WTC11 (cell line): ENCODE data around the gene SPOUT1. TPM values are rescaled to one million over a fixed set of nuclear protein-coding genes. Genes with fewer than 3 reads are reported as not detected.
A peak's percentile ranks its signal among the peaks of the same experiment; 100 is the strongest.
"Not testable (repeated sequence)": the region's sequence is repeated elsewhere in the genome, so short reads cannot be mapped to it uniquely, and the experiment has no call there.

Experiments used
- ATAC-seq: fragments of 200-7000 bp; cut with Tn5 transposase; 2 replicates; pipeline ENCODE4 v1.10.0; 2021; ENCODE audit warnings: mild to moderate bottlenecking, moderate library complexity
- CTCF ChIA-PET: fragments of 300-600 bp; sonication (Branson Sonifier 250); formaldehyde crosslinking; loops from one replicate; lab custom pipeline; 2021; ENCODE audit warnings: antibody characterized with exemption; lab: Charles Lee
- POLR2A ChIA-PET: fragments of 350-600 bp; sonication (Branson Sonifier 250); formaldehyde crosslinking; loops from one replicate; lab custom pipeline; 2021; ENCODE audit warnings: antibody characterized with exemption; lab: Charles Lee
- DNase-seq: peaks from one replicate; pipeline ENCODE4 v3.0.0; 2021; ENCODE audit warnings: low spot score
- H3K27ac Mint-ChIP-seq: 2 replicates; pipeline ENCODE4 v1.8.0; 2021; ENCODE audit warnings: mixed read lengths
- H3K27me3 Mint-ChIP-seq: 2 replicates; pipeline ENCODE4 v1.8.0; 2021; ENCODE audit warnings: low read depth, mild to moderate bottlenecking, moderate library complexity, mixed read lengths
- H3K36me3 Mint-ChIP-seq: 2 replicates; pipeline ENCODE4 v1.8.0; 2021; ENCODE audit warnings: mixed read lengths
- H3K4me1 Mint-ChIP-seq: 2 replicates; pipeline ENCODE4 v1.8.0; 2022; ENCODE audit warnings: mixed read lengths
- H3K4me3 Mint-ChIP-seq: 2 replicates; pipeline ENCODE4 v1.8.0; 2021; ENCODE audit warnings: mild to moderate bottlenecking, moderate library complexity, mixed read lengths
- H3K9me3 Mint-ChIP-seq: 2 replicates; pipeline ENCODE4 v1.8.0; 2021; ENCODE audit warnings: mixed read lengths
- ATF1 ChIP-seq: sonication (generic); formaldehyde crosslinking; IDR thresholded peaks from 2 replicates; pipeline ENCODE4 v1.8.1; 2023; ENCODE audit warnings: mild to moderate bottlenecking, moderate library complexity, missing genetic modification reagents
- CTCF ChIP-seq: fragments of 200-600 bp; IDR thresholded peaks from 2 replicates; pipeline ENCODE4 v1.8.0; 2022; ENCODE audit warnings: antibody characterized with exemption
- E2F4 ChIP-seq: sonication (generic); formaldehyde crosslinking; IDR thresholded peaks from 2 replicates; pipeline ENCODE4 v1.8.1; 2022; ENCODE audit warnings: low read depth, mild to moderate bottlenecking, moderate library complexity, missing genetic modification reagents, borderline replicate concordance
- ESRRA ChIP-seq: sonication (generic); formaldehyde crosslinking; IDR thresholded peaks from 2 replicates; pipeline ENCODE4 v1.8.1; 2022; ENCODE audit warnings: mild to moderate bottlenecking, missing genetic modification reagents, borderline replicate concordance
- GABPB1 ChIP-seq: sonication (generic); formaldehyde crosslinking; IDR thresholded peaks from 2 replicates; pipeline ENCODE4 v1.8.1; 2023; ENCODE audit warnings: mild to moderate bottlenecking, missing genetic modification reagents
- JAZF1 ChIP-seq: fragments of 250-450 bp; sonication (Bioruptor Pico); IDR thresholded peaks from 2 replicates; pipeline ENCODE4 v1.9.0; 2021; ENCODE audit warnings: moderate library complexity, mild to moderate bottlenecking, inconsistent platforms
- KAT7 ChIP-seq: sonication (generic); formaldehyde crosslinking; IDR thresholded peaks from 2 replicates; pipeline ENCODE4 v1.8.1; 2023; ENCODE audit warnings: missing genetic modification reagents, mild to moderate bottlenecking, borderline replicate concordance
- MAX ChIP-seq: sonication (generic); formaldehyde crosslinking; IDR thresholded peaks from 2 replicates; pipeline ENCODE4 v1.8.0; 2022; ENCODE audit warnings: mild to moderate bottlenecking, missing genetic modification reagents
- MLX ChIP-seq: sonication (generic); formaldehyde crosslinking; IDR thresholded peaks from 2 replicates; pipeline ENCODE4 v1.8.1; 2023; ENCODE audit warnings: mild to moderate bottlenecking, missing genetic modification reagents, moderate library complexity
- NR2C2 ChIP-seq: sonication (generic); formaldehyde crosslinking; IDR thresholded peaks from 2 replicates; pipeline ENCODE4 v1.8.0; 2022; ENCODE audit warnings: mild to moderate bottlenecking, missing genetic modification reagents
- PRRX2 ChIP-seq: fragments of 250-450 bp; sonication (Bioruptor Pico); IDR thresholded peaks from 2 replicates; pipeline ENCODE4 v1.8.0; 2021; ENCODE audit warnings: mild to moderate bottlenecking
- SOX15 ChIP-seq: fragments of 250-450 bp; sonication (Bioruptor Pico); IDR thresholded peaks from 2 replicates; pipeline ENCODE4 v1.9.0; 2021; ENCODE audit warnings: mild to moderate bottlenecking
- TCF7 ChIP-seq: sonication (generic); formaldehyde crosslinking; IDR thresholded peaks from 2 replicates; pipeline ENCODE4 v1.8.0; 2022; ENCODE audit warnings: mild to moderate bottlenecking, low read depth, missing genetic modification reagents, moderate library complexity
- TEAD1 ChIP-seq: sonication (generic); formaldehyde crosslinking; IDR thresholded peaks from 2 replicates; pipeline ENCODE4 v1.8.0; 2022; ENCODE audit warnings: mild to moderate bottlenecking, missing genetic modification reagents
- TEAD4 ChIP-seq: sonication (generic); formaldehyde crosslinking; IDR thresholded peaks from 2 replicates; pipeline ENCODE4 v1.8.0; 2022; ENCODE audit warnings: mild to moderate bottlenecking, missing genetic modification reagents
- ZNF138 ChIP-seq: sonication (generic); formaldehyde crosslinking; conservative IDR thresholded peaks from 2 replicates; pipeline ENCODE4 v1.8.1; 2022; ENCODE audit warnings: mild to moderate bottlenecking, moderate library complexity, missing genetic modification reagents
- ZNF263 ChIP-seq: sonication (generic); formaldehyde crosslinking; IDR thresholded peaks from 2 replicates; pipeline ENCODE4 v1.8.1; 2022; ENCODE audit warnings: low read depth, mild to moderate bottlenecking, moderate library complexity, missing genetic modification reagents
- ZNF281 ChIP-seq: sonication (generic); formaldehyde crosslinking; IDR thresholded peaks from 2 replicates; pipeline ENCODE4 v1.8.0; 2023; ENCODE audit warnings: mild to moderate bottlenecking, missing genetic modification reagents
- ZNF423 ChIP-seq: fragments of 250-450 bp; sonication (Bioruptor Pico); IDR thresholded peaks from 2 replicates; pipeline ENCODE4 v2.1.2; 2022; ENCODE audit warnings: mild to moderate bottlenecking, moderate library complexity
- ZNF512 ChIP-seq: sonication (generic); formaldehyde crosslinking; IDR thresholded peaks from 2 replicates; pipeline ENCODE4 v1.8.1; 2022; ENCODE audit warnings: missing genetic modification reagents, borderline replicate concordance
- total RNA-seq: library from RNA; stranded (reverse); gene quantifications from 3 replicates; pipeline ENCODE4 v1.2.3, GENCODE V29; 2021

SPOUT1 gene
- total RNA-seq, 1 experiment from 2014 or later: 79.3 TPM

- CTCF ChIA-PET: interaction anchor here (0.6 to 1.2 kb wide), 16 partner anchors 8 to 329 kb away, joined by 3 to 13 read pairs (median 3); partner anchors contain the start of genes SPOUT1 and ZDHHC12
- DNase-seq, ATAC-seq, POLR2A ChIA-PET, H3K27ac Mint-ChIP-seq, H3K4me3 Mint-ChIP-seq, H3K4me1 Mint-ChIP-seq, H3K27me3 Mint-ChIP-seq: not testable (repeated sequence)
- Mint-ChIP-seq H3K36me3 (peaks cover 31% of the 10 kb centered on the region), H3K9me3 (peaks cover 27% of the 10 kb centered on the region)
Observed at GRCh38 chr9:128852646-128853045, 23.1 kb upstream of the SPOUT1 start.

- POLR2A ChIA-PET: not testable (repeated sequence)
- peak; percentile 39; the same call in 1 of the 2 replicates for ATAC-seq
Observed at GRCh38 chr9:128851779-128852600, 22.4 kb upstream of the SPOUT1 start.

GRCh38 chr9:128851024-128851423 is 21.4 kb upstream of the SPOUT1 start:
- H3K4me1 Mint-ChIP-seq, ATAC-seq, POLR2A ChIA-PET, H3K4me3 Mint-ChIP-seq, H3K27ac Mint-ChIP-seq, H3K27me3 Mint-ChIP-seq, CTCF ChIA-PET, DNase-seq: not testable (repeated sequence)
- Mint-ChIP-seq H3K36me3 (peaks cover 33% of the 10 kb centered on the region), H3K9me3 (peaks cover 29% of the 10 kb centered on the region)

More at GRCh38 chr9:128851779-128852600, 22.4 kb upstream of the SPOUT1 start:
- not testable (repeated sequence) for H3K27me3 Mint-ChIP-seq, DNase-seq, H3K27ac Mint-ChIP-seq, H3K4me1 Mint-ChIP-seq, H3K4me3 Mint-ChIP-seq
- Mint-ChIP-seq H3K36me3 (peaks cover 33% of the 10 kb centered on the region), H3K9me3 (peaks cover 29% of the 10 kb centered on the region)
- CTCF ChIA-PET: interaction anchor here (0.6 to 1.2 kb wide), 16 partner anchors 9 to 329 kb away, joined by 3 to 13 read pairs (median 3); partner anchors contain the start of genes SPOUT1 and ZDHHC12
- TF ChIP-seq CTCF: peak; percentile 29; the same call in 1 of the 2 replicates

GRCh38 chr9:128847803-128848202 is 18.2 kb upstream of the SPOUT1 start:
- no peak overlapping the region for H3K4me3 Mint-ChIP-seq
- ATAC-seq (no peak), DNase-seq (no peak)
- no peak overlapping the region for H3K27ac Mint-ChIP-seq
- POLR2A ChIA-PET: no interaction called here
- peaks cover 29% of the 10 kb centered on the region for H3K9me3 Mint-ChIP-seq
- no peak for TF ChIP-seq TCF7
- no peak for TF ChIP-seq NR2C2 (CRISPR knock-in tag)
- TF ChIP-seq MAX: no peak
- TF ChIP-seq ZNF263 (CRISPR knock-in tag): no peak
- TF ChIP-seq TEAD4: no peak
- no peak for TF ChIP-seq TEAD1 (CRISPR knock-in tag)
- no peak for TF ChIP-seq E2F4 (CRISPR knock-in tag)
- TF ChIP-seq SOX15: no peak
- TF ChIP-seq KAT7: no peak
- TF ChIP-seq JAZF1 (CRISPR knock-in tag): no peak
- TF ChIP-seq GABPB1 (CRISPR knock-in tag): no peak
- no peak for TF ChIP-seq ZNF512 (CRISPR knock-in tag)
- no peak for TF ChIP-seq ATF1 (CRISPR knock-in tag)
- no peak for TF ChIP-seq ZNF423 (CRISPR knock-in tag)
- no peak for TF ChIP-seq MLX
- TF ChIP-seq ZNF138 (CRISPR knock-in tag): no peak
- TF ChIP-seq ZNF281 (CRISPR knock-in tag): no peak
- TF ChIP-seq ESRRA: no peak
- TF ChIP-seq PRRX2: no peak
- no peaks in the 10 kb centered on the region for H3K4me1 Mint-ChIP-seq
- CTCF ChIA-PET: interaction anchor here (1.4 kb wide), 1 partner anchor 81 kb away, joined by 5 read pairs; no protein-coding TSS in a partner anchor
- H3K36me3 Mint-ChIP-seq: peaks cover 36% of the 10 kb centered on the region
- no peaks in the 10 kb centered on the region for H3K27me3 Mint-ChIP-seq
